ENCODE data around the gene PPOX.

Gene PPOX

DNA sequence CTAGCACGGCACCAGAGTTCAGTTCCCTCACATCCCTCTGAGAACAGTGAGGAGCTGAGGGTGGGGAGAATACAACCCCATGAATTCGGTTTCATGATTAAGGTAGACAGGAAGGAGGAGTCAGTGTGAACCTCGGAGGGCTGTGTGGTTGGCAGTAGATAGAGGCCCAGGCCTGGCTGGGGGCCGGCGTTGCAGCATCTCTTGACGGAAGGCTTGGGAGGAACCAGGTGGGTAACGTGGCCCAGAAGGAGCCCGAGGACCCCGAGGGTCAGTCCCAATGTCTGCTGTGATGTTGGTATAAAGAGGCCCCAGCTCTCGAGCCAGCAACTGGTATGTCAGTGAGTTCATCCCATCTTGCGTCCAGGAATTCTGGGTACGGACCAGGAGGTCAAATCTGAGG lies 5.5 kb downstream of the PPOX start:
- no peaks in the 10 kb centered on the region for H3K27me3 ChIP-seq (ENCODE audit: insufficient read depth, poor library complexity, severe bottlenecking)
- H3K4me3 ChIP-seq (replicated peaks; ENCODE audit: insufficient read depth, low read length) = no peak overlapping the region
- TF ChIP-seq REST (IDR thresholded peaks at IDR 0.05; ENCODE audit: insufficient replicate concordance, low read depth) (no peak), CTCF (IDR thresholded peaks at IDR 0.05; ENCODE audit: insufficient read depth, low read length) (no peak), GABPA (IDR thresholded peaks at IDR 0.05; ENCODE audit: low read depth) (no peak), SPI1 (IDR thresholded peaks at IDR 0.05; ENCODE audit: borderline replicate concordance, low read depth) (no peak), POLR2AphosphoS5 (IDR thresholded peaks at IDR 0.05; ENCODE audit: low read depth) (no peak)
- no peak for DNase-seq (ENCODE audit: low read depth in 1 of 2, low spot score in 1 of 2)
- H3K27ac ChIP-seq (replicated peaks) = no peak overlapping the region

DNA sequence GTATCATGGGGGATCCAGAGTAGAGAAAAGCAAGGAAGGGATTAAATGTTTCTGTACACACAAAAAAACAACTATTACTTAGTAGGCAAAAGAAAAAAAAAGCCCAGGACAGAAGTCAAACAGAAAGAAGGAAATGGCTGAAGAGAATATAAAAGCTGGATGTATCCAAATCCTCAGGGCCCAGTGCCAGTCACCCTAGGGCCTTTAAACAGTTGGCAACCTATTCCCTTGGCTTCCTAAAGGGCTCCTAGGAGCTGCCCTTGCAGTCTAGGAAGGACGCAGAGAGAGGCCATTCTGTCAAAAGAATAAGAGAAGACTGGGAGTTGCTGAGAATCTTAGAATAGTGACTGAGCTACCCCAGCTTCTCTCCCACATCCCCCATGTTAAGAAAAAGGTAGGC lies 6.1 kb downstream of the PPOX start:
- no peak for DNase-seq (ENCODE audit: low read depth in 1 of 2, low spot score in 1 of 2)
- TF ChIP-seq GABPA (IDR thresholded peaks at IDR 0.05; ENCODE audit: low read depth) (no peak), CTCF (IDR thresholded peaks at IDR 0.05; ENCODE audit: insufficient read depth, low read length) (no peak), SPI1 (IDR thresholded peaks at IDR 0.05; ENCODE audit: borderline replicate concordance, low read depth) (no peak), REST (IDR thresholded peaks at IDR 0.05; ENCODE audit: insufficient replicate concordance, low read depth) (no peak), POLR2AphosphoS5 (IDR thresholded peaks at IDR 0.05; ENCODE audit: low read depth) (no peak)
- Histone ChIP-seq H3K27ac (replicated peaks) (no peak overlapping the region), H3K27me3 (ENCODE audit: insufficient read depth, poor library complexity, severe bottlenecking) (no peaks in the 10 kb centered on the region), H3K4me3 (replicated peaks; ENCODE audit: insufficient read depth, low read length) (no peak overlapping the region)

DNA sequence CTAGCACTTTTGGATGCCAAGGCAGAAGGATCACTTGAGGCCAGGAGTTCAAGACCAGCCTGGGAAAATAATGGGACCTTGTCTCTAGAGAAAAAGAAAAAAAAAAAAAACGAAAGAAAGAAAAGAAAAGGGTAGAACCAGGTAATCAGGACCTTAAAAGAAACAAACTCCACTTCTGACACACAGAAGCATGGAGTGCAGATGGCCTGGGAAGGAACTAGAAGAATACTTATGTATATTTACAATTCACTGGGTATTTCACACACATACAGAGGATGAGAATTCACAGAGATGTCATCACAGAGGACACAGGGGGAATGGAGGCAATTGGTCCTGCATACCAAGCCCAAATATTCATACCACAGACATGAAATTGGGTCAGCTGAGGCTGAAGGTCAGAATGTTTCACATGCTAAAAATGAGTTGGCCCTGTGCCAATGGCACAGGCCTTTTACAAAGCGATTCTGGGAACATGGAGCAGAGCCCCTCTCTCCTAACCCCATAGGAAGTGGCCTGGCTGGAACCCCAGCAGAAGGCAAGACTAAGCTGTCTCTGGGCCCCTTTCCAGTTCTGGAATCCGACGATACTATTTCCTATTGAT lies 6.7 kb downstream of the PPOX start:
- Histone ChIP-seq H3K27ac (replicated peaks) (no peak overlapping the region), H3K27me3 (ENCODE audit: insufficient read depth, poor library complexity, severe bottlenecking) (no peaks in the 10 kb centered on the region), H3K4me3 (replicated peaks; ENCODE audit: insufficient read depth, low read length) (no peak overlapping the region)
- TF ChIP-seq POLR2AphosphoS5 (IDR thresholded peaks at IDR 0.05; ENCODE audit: low read depth) (no peak), SPI1 (IDR thresholded peaks at IDR 0.05; ENCODE audit: borderline replicate concordance, low read depth) (no peak), GABPA (IDR thresholded peaks at IDR 0.05; ENCODE audit: low read depth) (no peak), CTCF (IDR thresholded peaks at IDR 0.05; ENCODE audit: insufficient read depth, low read length) (no peak), REST (IDR thresholded peaks at IDR 0.05; ENCODE audit: insufficient replicate concordance, low read depth) (no peak)
- DNase-seq (ENCODE audit: low read depth in 1 of 2, low spot score in 1 of 2) = no peak
